ENCODE measurements around the gene EFCAB6.

Gene EFCAB6

GRCh38 chr22:43744700-43745410 lies 67.2 kb downstream of the EFCAB6 start:
- no peak for DNase-seq (ENCODE audit: low read depth in 2 of 2)

GRCh38 chr22:43743929-43744643 lies 68.0 kb downstream of the EFCAB6 start:
- no peak for DNase-seq (ENCODE audit: low read depth in 2 of 2)

- DNase-seq (ENCODE audit: low read depth in 2 of 2) = no peak
Measured at GRCh38 chr22:43743131-43743530, 69.0 kb downstream of the EFCAB6 start.

- no peak for DNase-seq (ENCODE audit: low read depth in 2 of 2)
Measured at GRCh38 chr22:43742154-43742950, 69.8 kb downstream of the EFCAB6 start.

GRCh38 chr22:43740587-43741270 lies 71.4 kb downstream of the EFCAB6 start:
- no peak for DNase-seq (ENCODE audit: low read depth in 2 of 2)

DNA sequence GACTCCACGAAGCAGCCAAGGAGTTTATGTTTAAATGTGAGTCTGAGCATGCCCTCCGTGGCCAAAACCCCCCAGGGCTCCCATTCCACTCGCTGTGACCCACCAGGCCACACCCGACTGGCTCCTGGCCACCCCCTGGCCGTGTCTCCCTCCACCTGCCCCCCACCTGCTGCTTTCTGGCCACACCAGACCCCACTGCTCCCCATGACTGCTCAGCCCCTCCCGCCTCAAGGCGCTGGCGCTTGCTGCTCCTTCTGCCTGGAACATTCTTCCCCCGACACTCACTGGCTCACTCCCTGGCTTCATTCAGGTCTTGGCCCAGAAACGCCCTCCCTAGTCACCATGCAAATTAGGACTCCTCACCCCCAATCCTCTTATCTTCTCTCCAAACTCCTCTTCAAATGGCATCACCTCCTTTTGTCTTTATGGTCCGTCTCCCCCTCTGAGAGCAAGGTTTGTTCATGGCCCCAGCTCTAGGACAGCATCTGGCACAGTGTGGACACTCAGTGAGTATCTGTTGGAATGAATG lies 72.2 kb downstream of the EFCAB6 start:
- no peak for DNase-seq (ENCODE audit: low read depth in 2 of 2)

DNA sequence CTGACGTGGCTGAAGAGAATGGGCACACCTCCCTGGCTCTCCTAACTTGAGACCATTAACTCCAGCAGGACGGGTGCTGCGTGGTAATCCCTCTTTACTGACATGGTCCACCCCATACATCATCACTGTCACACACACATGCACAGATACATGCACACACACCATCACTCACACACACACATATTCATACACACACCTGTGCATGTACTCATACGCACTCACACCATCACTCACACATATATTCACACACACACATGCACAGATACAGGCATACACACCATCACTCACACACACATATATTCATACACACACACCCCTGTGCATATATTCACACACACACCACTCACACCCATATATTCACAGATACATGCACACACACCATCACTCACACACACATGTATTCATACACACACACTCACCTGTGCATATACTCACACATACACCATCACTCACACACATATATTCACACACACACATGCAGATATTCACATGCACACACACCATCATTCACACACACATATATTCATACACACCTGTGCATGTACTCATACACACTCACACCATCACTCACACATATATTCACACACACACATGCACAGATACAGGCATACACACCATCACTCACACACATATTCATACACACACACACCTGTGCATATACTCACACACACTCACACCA lies 74.8 kb downstream of the EFCAB6 start:
- no peak for DNase-seq (ENCODE audit: low read depth in 2 of 2)

- DNase-seq (ENCODE audit: low read depth in 2 of 2) = no peak
Measured at GRCh38 chr22:43736651-43737050, 75.5 kb downstream of the EFCAB6 start.

GRCh38 chr22:43734370-43735150 lies 77.5 kb downstream of the EFCAB6 start:
- DNase-seq (ENCODE audit: low read depth in 2 of 2) = no peak

DNA sequence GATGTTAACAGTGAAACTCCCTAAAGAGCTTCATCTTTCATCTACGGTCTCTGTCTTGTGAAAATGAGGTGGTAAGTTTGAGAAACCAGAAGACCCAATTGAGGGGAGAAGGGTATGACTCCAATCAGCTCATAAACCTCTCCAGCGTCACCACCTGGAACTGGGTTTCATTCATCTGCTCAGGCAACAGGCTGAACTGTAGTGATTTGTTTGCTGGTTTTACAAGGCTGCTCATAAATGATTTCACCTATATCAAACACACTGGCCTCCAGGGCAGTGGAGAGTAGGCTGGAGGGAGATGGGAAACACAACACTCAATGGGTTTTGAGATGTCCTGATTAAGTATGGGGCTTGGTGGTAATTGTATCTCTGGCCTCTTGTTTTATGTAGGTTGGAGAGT lies 79.0 kb downstream of the EFCAB6 start:
- no peak for DNase-seq (ENCODE audit: low read depth in 2 of 2)

DNA sequence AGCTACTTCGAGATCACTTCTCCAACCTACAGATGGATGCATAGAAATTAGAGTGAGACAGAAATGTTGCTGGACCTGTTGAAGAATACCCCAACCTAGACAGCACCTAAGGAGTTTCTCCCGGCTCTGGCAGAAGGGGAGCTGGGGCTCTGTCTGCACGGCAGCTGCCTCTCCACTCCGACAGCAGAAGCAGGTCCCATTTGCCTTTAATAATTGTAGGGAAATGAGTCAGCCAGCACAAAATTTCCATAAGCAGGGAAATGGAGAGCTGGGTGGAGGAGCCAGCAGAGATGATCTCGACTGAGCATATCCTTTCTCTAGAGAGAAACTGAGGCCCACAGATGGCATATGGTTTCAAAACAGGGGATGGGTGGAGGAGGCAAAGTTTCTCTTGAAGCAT lies 80.1 kb downstream of the EFCAB6 start:
- no peak for DNase-seq (ENCODE audit: low read depth in 2 of 2)

DNA sequence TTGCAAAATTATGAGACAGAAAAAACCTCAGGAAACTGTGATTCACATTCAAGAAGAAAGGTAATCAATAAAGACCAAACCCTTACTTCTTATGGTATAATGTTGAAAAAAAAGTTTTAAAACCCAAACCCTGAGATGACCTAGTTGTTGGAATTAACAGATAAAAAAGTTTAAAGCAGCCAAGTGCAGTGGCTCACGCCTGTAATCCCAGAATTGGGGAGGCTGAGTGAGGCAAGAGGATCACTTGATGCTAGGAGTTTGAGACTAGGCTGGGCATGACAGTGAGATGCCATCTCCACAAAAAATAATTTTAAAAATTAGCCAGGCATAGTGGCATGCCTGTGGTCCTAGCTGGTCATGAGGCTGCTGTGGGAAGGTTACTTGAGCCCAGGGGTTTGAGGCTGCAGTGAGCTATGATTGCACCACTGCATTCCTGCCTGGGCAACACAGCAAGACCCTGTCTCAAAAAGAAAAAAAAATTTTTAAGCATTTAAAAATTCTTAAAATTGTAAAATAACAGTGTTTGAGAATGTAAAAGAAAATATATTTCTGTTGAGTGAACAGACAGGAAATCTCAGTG lies 85.1 kb downstream of the EFCAB6 start:
- no peak for DNase-seq (ENCODE audit: low read depth in 2 of 2)

- DNase-seq (ENCODE audit: low read depth in 2 of 2) = no peak
Measured at GRCh38 chr22:43726322-43726721, 85.8 kb downstream of the EFCAB6 start.

DNA sequence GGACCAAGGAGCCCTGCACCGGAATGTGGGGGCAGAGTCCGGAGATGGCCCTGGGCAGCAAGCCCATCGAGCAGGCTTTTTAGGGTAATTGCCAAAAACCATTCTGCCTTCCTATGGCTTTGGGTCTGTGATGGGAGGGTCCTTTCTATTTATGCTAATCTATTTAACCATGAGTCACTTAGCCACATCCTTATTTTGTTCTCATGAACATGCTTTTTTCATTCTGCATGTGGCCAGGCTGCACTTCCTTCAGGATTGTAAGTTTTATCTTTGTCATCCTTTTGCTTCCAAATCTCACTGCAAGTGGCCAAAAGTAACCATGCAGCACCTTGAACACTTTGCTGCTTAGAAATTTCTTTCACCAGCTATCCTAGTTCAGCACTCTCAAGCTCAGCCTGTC lies 88.3 kb downstream of the EFCAB6 start:
- no peak for DNase-seq (ENCODE audit: low read depth in 2 of 2)

DNA sequence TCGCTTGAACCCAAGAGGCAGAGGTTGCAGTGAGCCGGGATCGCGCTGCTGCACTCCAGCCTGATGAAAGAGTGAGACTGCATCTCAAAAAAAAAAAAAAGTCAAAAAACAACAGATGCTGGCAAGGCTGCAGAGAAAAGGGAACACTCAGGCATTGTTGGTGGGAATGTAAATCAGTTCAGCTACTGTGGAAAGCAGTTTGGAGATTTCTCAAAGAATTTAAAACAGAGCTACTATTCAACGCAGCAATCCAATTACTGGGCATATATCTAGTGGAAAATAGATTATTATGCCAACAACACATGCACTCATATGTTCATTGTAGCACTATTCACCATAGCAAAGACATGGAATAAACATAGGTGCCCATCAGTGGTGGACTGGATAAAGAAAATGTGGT lies 89.7 kb downstream of the EFCAB6 start:
- DNase-seq (ENCODE audit: low read depth in 2 of 2) = no peak

GRCh38 chr22:43720716-43721115 lies 91.4 kb downstream of the EFCAB6 start:
- no peak for DNase-seq (ENCODE audit: low read depth in 2 of 2)

DNA sequence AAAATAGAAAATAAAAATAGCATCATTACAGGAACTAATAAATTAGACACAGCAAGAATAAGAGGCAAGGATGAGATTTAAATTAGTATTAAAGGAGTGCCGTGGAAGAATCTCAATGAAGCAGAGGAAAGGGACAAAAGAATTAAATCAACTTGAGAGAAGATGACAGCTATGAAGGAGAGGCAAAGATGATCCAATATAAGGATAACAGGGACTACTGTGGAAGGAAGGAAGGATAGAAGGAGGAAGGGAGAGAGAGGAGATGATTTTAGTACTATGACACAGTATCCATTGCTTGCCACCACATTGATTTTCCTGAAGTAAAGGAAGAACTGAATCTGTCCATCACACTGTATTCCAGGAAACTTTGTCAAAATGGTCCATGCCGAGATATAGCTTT lies 98.0 kb downstream of the EFCAB6 start:
- DNase-seq (ENCODE audit: low read depth in 2 of 2) = no peak

- DNase-seq (ENCODE audit: low read depth in 2 of 2) = no peak
Measured at GRCh38 chr22:43711681-43712080, 100.4 kb downstream of the EFCAB6 start.

DNA sequence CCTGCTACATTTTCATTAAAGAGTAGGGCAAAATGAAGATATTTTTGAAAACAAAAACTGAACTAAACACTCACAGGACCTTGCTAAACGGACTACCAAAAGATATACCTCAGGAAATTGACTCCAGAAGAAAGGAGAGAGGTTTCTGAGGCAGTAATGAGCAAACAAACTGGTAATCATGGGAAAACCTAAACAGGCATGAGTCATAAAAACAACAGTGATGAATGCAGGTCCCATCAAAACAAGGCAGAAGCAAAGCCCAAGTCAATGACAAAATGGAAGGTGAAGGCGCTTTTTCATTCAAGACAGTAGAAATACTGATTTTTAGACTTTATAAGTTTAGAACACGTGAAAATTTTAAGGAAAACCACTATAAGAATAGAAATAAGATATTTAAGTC lies 104.5 kb downstream of the EFCAB6 start:
- no peak for DNase-seq (ENCODE audit: low read depth in 2 of 2)

All from stimulated activated CD4-positive, alpha-beta T cell treated with anti-CD3 and anti-CD28 coated beads, Interleukin-1b, Interleukin-23, amount 100 ng/mL, for 1 hour (primary cell).